Ectodermal cell (in vitro differentiated cells): Measurements from ENCODE around the gene UBAC2. TPM values are rescaled to one million over a fixed set of nuclear protein-coding genes. Genes with fewer than 3 reads are reported as not detected.

Experiments
- H3K27ac ChIP-seq: 2 replicates; pipeline ENCODE4 v1.7.0; 2013; ENCODE audit warnings: mild to moderate bottlenecking, low read depth, low read length; ENCODE audit not compliant: insufficient read depth, poor library complexity, severe bottlenecking
- H3K27me3 ChIP-seq: 2 replicates; pipeline ENCODE4 v1.7.0; 2013; ENCODE audit warnings: mild to moderate bottlenecking, low read length; ENCODE audit not compliant: insufficient read depth, control insufficient read depth, poor library complexity, severe bottlenecking
- H3K36me3 ChIP-seq: one replicate; pipeline ENCODE4 v1.7.0; 2013; ENCODE audit warnings: low read length; ENCODE audit not compliant: control insufficient read depth, insufficient read depth
- H3K4me1 ChIP-seq: one replicate; pipeline ENCODE4 v1.7.0; 2013; ENCODE audit warnings: low read length; ENCODE audit not compliant: control insufficient read depth, insufficient read depth
- H3K4me3 ChIP-seq: 2 replicates; pipeline ENCODE4 v1.7.0; 2013; ENCODE audit warnings: low read depth, low read length, control low read depth; ENCODE audit not compliant: insufficient read depth
- H3K9me3 ChIP-seq: 2 replicates; pipeline ENCODE4 v1.7.0; 2013; ENCODE audit warnings: mild to moderate bottlenecking, low read length, moderate library complexity; ENCODE audit not compliant: control insufficient read depth
- WGBS, 2 experiments: methylation state at CpG; one replicate each; pipeline ENCODE4 v1.1.7; 2013; ENCODE audit warnings: missing lambda C conversion rate in 2 of 2; 5-methylcytosine and 5-hydroxymethylcytosine counted together
- polyA plus RNA-seq, 4 experiments: library from polyadenylated mRNA; stranded (reverse); fragments of 50-300 nt; gene quantifications; one replicate each; pipeline ENCODE4 v1.2.3, GENCODE V29; 2013

UBAC2 gene
- polyA plus RNA-seq (2013, experiment 1 of 4) = 93.3 TPM
- polyA plus RNA-seq (2013, experiment 2 of 4) = 94.3 TPM
- 83.0 TPM for polyA plus RNA-seq (2013, experiment 3 of 4)
- polyA plus RNA-seq (2013, experiment 4 of 4) = 92.2 TPM

- H3K27ac ChIP-seq = peak within 1 kb of the TSS; percentile 83
- peaks cover 12% of the 10 kb centered on the region for H3K4me1 ChIP-seq
- WGBS, 2 experiments = 0% methylated on average over 76 of the region's 76 CpGs
- no peaks in the 10 kb centered on the region for H3K36me3 ChIP-seq
- H3K4me3 ChIP-seq = peak within 1 kb of the TSS; percentile 98
- H3K27me3 ChIP-seq = no peaks in the 10 kb centered on the region
- no peaks in the 10 kb centered on the region for H3K9me3 ChIP-seq
Observed at GRCh38 chr13:99200432-99201167, at the start of gene UBAC2. Gene UBAC2 (plus strand): TSS chr13:99200854. CDS start chr13:99200909, 55 bp downstream.

- 95 to 96% methylated on average over 4 of the region's 4 CpGs for WGBS, 2 experiments
- H3K27ac ChIP-seq = no peak overlapping the region
- H3K9me3 ChIP-seq = no peaks in the 10 kb centered on the region
- H3K36me3 ChIP-seq = no peaks in the 10 kb centered on the region
- no peaks in the 10 kb centered on the region for H3K4me1 ChIP-seq
- H3K4me3 ChIP-seq = no peak overlapping the region
- H3K27me3 ChIP-seq = no peaks in the 10 kb centered on the region
Observed at GRCh38 chr13:99151516-99151915, 49.1 kb upstream of the UBAC2 start.

- no peaks in the 10 kb centered on the region for H3K27me3 ChIP-seq
- no peaks in the 10 kb centered on the region for H3K36me3 ChIP-seq
- no peak overlapping the region for H3K27ac ChIP-seq
- no peaks in the 10 kb centered on the region for H3K4me1 ChIP-seq
- no peaks in the 10 kb centered on the region for H3K9me3 ChIP-seq
- no peak overlapping the region for H3K4me3 ChIP-seq
- WGBS, 2 experiments = 92 to 94% methylated on average over 1 of the region's 1 CpG
Observed at GRCh38 chr13:99153219-99153618, 47.4 kb upstream of the UBAC2 start.

GRCh38 chr13:99154064-99154463, 46.6 kb upstream of the UBAC2 start:
- Histone ChIP-seq H3K27me3 (no peaks in the 10 kb centered on the region), H3K36me3 (no peaks in the 10 kb centered on the region), H3K4me1 (no peaks in the 10 kb centered on the region), H3K4me3 (no peak overlapping the region), H3K9me3 (no peaks in the 10 kb centered on the region), H3K27ac (no peak overlapping the region)
- WGBS, 2 experiments = 96% methylated on average over 2 of the region's 2 CpGs

- Histone ChIP-seq H3K9me3 (no peaks in the 10 kb centered on the region), H3K4me3 (no peak overlapping the region), H3K36me3 (no peaks in the 10 kb centered on the region), H3K4me1 (no peaks in the 10 kb centered on the region), H3K27ac (no peak overlapping the region), H3K27me3 (no peaks in the 10 kb centered on the region)
- WGBS, 2 experiments = 93 to 100% methylated on average over 3 to 5 of the region's 5 CpGs
Observed at GRCh38 chr13:99155821-99156220, 44.8 kb upstream of the UBAC2 start.

GRCh38 chr13:99157046-99157445, 43.6 kb upstream of the UBAC2 start:
- Histone ChIP-seq H3K27me3 (no peaks in the 10 kb centered on the region), H3K4me3 (no peak overlapping the region), H3K27ac (no peak overlapping the region), H3K4me1 (no peaks in the 10 kb centered on the region), H3K36me3 (no peaks in the 10 kb centered on the region), H3K9me3 (no peaks in the 10 kb centered on the region)
- WGBS, 2 experiments = 70 to 77% methylated on average over 5 of the region's 5 CpGs

- Histone ChIP-seq H3K36me3 (no peaks in the 10 kb centered on the region), H3K4me3 (no peak overlapping the region), H3K27me3 (no peaks in the 10 kb centered on the region), H3K4me1 (no peaks in the 10 kb centered on the region), H3K27ac (no peak overlapping the region), H3K9me3 (no peaks in the 10 kb centered on the region)
- WGBS, 2 experiments = 85 to 90% methylated on average over 8 of the region's 8 CpGs
Observed at GRCh38 chr13:99158846-99159245, 41.8 kb upstream of the UBAC2 start.

- H3K4me3 ChIP-seq = no peak overlapping the region
- no peak overlapping the region for H3K27ac ChIP-seq
- H3K36me3 ChIP-seq = no peaks in the 10 kb centered on the region
- H3K9me3 ChIP-seq = no peaks in the 10 kb centered on the region
- no peaks in the 10 kb centered on the region for H3K27me3 ChIP-seq
- 95% methylated on average over 8 of the region's 8 CpGs for WGBS, 2 experiments
- H3K4me1 ChIP-seq = no peaks in the 10 kb centered on the region
Observed at GRCh38 chr13:99159331-99160061, 41.2 kb upstream of the UBAC2 start.

GRCh38 chr13:99160415-99160814, 40.2 kb upstream of the UBAC2 start:
- Histone ChIP-seq H3K4me3 (no peak overlapping the region), H3K27me3 (no peaks in the 10 kb centered on the region), H3K27ac (no peak overlapping the region), H3K9me3 (no peaks in the 10 kb centered on the region), H3K36me3 (no peaks in the 10 kb centered on the region), H3K4me1 (no peaks in the 10 kb centered on the region)
- 93 to 99% methylated on average over 4 of the region's 4 CpGs for WGBS, 2 experiments

GRCh38 chr13:99161512-99161911, 39.1 kb upstream of the UBAC2 start:
- no peaks in the 10 kb centered on the region for H3K9me3 ChIP-seq
- no peak overlapping the region for H3K27ac ChIP-seq
- H3K27me3 ChIP-seq = no peaks in the 10 kb centered on the region
- H3K36me3 ChIP-seq = no peaks in the 10 kb centered on the region
- H3K4me1 ChIP-seq = no peaks in the 10 kb centered on the region
- WGBS, 2 experiments = 96 to 100% methylated on average over 1 of the region's 1 CpG
- H3K4me3 ChIP-seq = no peak overlapping the region
